MM.1S (cell line): ENCODE data around the gene PPP1R3G.

Experiments used
- EZH2 ChIP-seq: fragments of 300-600 bp; sonication (generic); optimal IDR thresholded peaks from 2 replicates; pipeline ENCODE3; 2017; ENCODE audit warnings: low read depth, mild to moderate bottlenecking, antibody characterized with exemption, low read length, mixed read lengths
- TF ChIP-seq, protein P1 (sequence below): fragments of 300-600 bp; sonication (generic); IDR thresholded peaks from 2 replicates; pipeline ENCODE4 v1.5.1; 2016; ENCODE audit warnings: antibody characterized with exemption, low read length, mixed read lengths

DNA sequence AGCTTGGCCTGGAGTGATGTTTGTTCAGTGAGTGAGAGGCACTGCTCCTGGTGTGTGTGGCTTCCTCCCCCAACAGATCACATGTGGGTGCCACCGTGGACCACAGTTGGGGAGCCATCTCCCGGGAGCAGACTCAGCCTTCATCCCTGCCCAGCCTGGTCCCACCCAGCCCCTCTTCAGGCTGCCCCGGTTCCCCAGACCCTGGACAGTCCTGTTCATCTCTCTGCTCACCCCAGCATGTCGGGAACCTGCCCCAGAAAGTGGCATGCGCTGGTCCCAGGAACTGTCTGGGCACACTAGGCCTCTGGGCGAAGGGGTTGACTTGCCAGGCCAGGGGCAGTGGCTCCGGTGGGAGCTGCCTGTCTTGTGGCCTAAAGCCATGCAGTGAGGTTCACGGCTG lies 21.5 kb upstream of the PPP1R3G start:
- TF ChIP-seq, protein P1, sequence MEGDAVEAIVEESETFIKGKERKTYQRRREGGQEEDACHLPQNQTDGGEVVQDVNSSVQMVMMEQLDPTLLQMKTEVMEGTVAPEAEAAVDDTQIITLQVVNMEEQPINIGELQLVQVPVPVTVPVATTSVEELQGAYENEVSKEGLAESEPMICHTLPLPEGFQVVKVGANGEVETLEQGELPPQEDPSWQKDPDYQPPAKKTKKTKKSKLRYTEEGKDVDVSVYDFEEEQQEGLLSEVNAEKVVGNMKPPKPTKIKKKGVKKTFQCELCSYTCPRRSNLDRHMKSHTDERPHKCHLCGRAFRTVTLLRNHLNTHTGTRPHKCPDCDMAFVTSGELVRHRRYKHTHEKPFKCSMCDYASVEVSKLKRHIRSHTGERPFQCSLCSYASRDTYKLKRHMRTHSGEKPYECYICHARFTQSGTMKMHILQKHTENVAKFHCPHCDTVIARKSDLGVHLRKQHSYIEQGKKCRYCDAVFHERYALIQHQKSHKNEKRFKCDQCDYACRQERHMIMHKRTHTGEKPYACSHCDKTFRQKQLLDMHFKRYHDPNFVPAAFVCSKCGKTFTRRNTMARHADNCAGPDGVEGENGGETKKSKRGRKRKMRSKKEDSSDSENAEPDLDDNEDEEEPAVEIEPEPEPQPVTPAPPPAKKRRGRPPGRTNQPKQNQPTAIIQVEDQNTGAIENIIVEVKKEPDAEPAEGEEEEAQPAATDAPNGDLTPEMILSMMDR, result no peak
- TF ChIP-seq EZH2, result no peak
